GM21619 (cell line): ENCODE results near the gene ANTKMT.

Source experiments
- ATAC-seq: cut with Tn5 transposase; IDR thresholded peaks from one replicate; pipeline ENCODE4 v1.9.1; 2021; ENCODE audit not compliant: unreplicated experiment

Gene ANTKMT

GRCh38 chr16:761625-762513 lies 40.9 kb downstream of the ANTKMT start:
- no peak for ATAC-seq

GRCh38 chr16:762595-763268 lies 41.8 kb downstream of the ANTKMT start:
- no peak for ATAC-seq

- ATAC-seq: no peak
Measured at GRCh38 chr16:763369-764183, 42.6 kb downstream of the ANTKMT start.

GRCh38 chr16:764184-764750 lies 43.3 kb downstream of the ANTKMT start:
- no peak for ATAC-seq

DNA sequence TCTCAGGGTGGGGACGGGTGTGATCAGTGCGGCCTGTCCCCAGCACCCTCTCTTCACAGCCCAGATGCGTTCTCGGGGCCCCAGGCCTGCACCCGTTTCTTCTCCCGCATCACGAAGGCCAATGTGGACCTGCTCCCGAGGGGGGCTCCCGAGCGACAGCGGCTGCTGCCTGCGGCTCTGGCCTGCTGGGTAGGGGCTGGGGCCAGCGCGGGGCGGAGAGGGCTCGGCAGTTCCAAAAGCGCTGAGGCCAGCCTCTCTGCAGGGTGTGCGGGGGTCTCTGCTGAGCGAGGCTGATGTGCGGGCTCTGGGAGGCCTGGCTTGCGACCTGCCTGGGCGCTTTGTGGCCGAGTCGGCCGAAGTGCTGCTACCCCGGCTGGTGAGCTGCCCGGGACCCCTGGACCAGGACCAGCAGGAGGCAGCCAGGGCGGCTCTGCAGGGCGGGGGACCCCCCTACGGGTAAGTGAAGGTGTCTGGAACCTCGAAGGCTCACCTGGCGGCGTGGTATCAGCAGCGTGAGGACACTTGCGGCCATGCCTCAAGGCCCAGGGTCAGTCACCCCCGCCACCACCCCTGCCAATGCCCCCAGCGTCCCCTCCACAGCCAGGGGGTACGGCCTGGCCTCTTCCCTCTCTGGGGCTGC lies 44.0 kb downstream of the ANTKMT start:
- ATAC-seq: no peak

DNA sequence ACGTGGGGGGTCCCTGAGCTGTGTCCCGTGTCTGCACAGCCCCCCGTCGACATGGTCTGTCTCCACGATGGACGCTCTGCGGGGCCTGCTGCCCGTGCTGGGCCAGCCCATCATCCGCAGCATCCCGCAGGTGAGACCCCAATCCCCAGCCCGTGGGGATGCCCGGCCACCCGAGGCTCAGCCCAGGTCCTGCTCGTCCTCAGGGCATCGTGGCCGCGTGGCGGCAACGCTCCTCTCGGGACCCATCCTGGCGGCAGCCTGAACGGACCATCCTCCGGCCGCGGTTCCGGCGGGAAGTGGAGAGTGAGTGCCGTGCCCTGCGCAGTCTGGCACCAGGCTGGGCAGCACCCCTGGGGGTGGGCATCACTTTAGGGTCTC lies 44.5 kb downstream of the ANTKMT start:
- ATAC-seq: no peak

DNA sequence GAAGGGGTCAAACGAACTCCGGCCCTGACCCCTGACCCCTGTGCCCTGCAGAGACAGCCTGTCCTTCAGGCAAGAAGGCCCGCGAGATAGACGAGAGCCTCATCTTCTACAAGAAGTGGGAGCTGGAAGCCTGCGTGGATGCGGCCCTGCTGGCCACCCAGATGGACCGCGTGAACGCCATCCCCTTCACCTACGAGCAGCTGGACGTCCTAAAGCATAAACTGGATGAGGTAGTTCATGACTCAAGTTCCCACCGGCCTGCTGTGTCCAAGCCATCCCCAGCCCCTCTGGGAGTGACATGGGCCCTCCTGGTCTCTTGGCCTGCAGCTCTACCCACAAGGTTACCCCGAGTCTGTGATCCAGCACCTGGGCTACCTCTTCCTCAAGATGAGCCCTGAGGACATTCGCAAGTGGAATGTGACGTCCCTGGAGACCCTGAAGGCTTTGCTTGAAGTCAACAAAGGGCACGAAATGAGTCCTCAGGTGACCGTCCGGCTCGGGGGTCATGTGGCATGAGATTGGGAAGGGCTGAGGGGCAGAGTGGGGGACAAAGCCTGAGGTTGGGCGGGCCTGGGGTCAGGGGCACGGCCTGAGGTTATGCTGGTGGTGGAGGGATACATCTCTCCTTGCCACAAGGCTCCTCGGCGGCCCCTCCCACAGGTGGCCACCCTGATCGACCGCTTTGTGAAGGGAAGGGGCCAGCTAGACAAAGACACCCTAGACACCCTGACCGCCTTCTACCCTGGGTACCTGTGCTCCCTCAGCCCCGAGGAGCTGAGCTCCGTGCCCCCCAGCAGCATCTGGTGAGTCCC lies 45.3 kb downstream of the ANTKMT start:
- ATAC-seq: no peak

- ATAC-seq: no peak
Measured at GRCh38 chr16:766820-767640, 46.1 kb downstream of the ANTKMT start.

DNA sequence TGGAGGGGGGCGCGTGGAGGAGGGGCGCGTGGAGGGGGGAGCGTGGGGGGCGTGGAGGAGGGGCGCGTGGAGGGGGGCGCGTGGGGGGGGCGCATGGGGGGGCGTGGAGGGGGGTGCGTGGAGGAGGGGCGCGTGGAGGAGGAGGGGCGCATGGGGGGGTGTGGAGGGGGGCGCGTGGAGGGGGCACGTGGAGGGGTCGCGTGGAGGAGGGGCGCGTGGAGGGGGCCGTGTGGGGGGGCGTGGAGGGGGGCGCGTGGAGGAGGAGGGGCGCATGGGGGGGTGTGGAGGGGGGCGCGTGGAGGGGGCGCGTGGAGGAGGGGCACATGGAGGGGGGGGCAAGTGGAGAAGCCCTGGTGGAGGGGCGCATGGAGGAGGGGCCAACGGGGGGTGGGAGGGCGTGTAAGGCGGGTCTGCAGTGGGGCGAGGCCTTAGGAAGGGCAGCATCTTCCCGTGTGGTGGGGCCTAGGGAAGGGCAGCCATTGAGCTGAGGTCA lies 46.8 kb downstream of the ANTKMT start:
- no peak for ATAC-seq

GRCh38 chr16:768428-768827 lies 47.5 kb downstream of the ANTKMT start:
- ATAC-seq: no peak

DNA sequence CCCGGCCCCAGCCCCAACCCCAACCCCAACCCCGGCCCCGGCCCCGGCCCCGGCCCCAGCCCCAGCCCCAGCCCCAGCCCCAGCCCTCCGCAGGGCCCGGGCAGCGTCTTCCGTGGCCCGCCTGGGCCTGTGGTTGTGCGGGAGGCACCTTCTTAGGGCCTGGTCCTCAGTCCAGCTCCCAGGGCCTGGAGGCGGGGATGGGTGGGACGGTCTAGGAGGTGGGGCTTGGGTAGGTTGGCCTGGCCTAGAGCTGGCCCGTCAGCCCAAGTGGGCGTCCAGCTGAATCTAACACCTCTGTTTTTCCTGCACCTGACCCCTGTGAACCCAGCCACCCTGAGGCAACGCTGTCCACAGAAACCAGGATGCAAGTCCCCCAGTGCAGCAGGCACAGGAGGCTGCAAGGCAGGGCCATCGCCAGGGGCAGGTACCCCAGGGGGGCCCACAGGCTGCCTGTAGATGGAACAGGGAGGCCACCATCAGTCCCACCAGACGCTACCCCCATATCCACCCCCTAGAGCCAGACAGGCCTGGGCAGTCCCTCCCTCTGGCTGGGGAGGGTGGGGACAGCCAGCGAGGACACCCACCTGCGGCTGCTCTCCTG lies 48.3 kb downstream of the ANTKMT start:
- ATAC-seq: no peak

DNA sequence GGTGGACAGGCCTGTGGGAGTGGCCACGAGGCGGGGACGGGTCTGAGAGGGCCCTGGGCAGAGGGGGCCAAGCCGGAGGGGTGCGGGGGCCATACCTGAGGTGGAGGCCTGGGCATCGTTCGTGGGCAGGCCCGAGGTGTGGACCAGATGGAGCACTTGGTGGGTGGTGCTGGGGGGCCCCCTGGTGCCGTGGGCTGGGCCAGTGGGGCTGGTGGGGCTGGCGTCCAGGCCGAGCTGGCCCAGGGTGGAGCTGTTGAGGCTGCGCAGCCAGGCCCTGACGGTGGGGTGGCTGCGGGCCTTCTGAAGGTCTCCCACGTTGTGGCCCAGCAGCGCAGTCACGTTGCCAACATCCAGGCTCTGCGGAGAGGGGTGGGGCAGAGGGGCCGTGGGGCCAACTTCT lies 49.0 kb downstream of the ANTKMT start:
- ATAC-seq: no peak

DNA sequence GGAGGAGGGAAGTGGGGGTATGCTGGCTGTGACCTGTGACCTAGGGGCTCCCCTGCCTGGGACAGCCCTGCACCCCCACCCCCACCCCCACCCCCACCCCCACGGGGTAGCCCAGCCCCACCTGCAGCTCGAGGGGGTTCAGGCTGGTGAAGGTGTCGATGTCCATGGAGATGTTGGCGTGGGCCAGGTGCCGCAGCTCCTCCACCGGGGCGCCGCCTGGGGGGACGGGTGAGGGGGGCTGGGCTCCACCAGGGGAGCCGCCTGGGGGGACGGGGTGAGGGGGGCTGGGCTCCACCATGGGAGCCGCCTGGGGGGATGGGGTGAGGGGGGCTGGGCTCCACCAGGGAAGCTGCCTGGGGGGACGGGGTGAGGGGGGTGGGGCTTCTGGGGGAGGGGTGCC lies 49.5 kb downstream of the ANTKMT start:
- ATAC-seq: no peak
